Daoy (cell line): ENCODE data around the gene S100PBP. TPM values are rescaled to one million over a fixed set of nuclear protein-coding genes. Genes with fewer than 3 reads are reported as not detected.

Experiments used
- DNase-seq: peaks from one replicate; pipeline ENCODE4 v3.0.0-alpha.2; 2015; ENCODE audit warnings: low read depth
- total RNA-seq: library from RNA; depleted of rRNA; stranded (reverse); fragments of >200 nt; shearing (Covaris generic); gene quantifications from 2 replicates; pipeline ENCODE4 v1.2.3, GENCODE V29; 2014; rRNA removed

S100PBP gene
- 34.9 and 59.5 TPM in 2 replicates for total RNA-seq

- DNase-seq, result peak; percentile 100
These were observed at the start of gene S100PBP, which contains the start of gene YARS1 for GRCh38 chr1:32817159-32817814. Gene S100PBP, plus strand, starts transcription at chr1:32817653. Its CDS starts 8,447 bp downstream, at chr1:32826100. Gene YARS1, minus strand, starts transcription at chr1:32817358. Its CDS starts 114 bp downstream, at chr1:32817244.

GRCh38 chr1:32768110-32768850 lies 49.2 kb upstream of the S100PBP start:
- no peak for DNase-seq

GRCh38 chr1:32769524-32770220 lies 47.8 kb upstream of the S100PBP start:
- peak; percentile 82 for DNase-seq

GRCh38 chr1:32770221-32770731 lies 47.2 kb upstream of the S100PBP start:
- no peak for DNase-seq

GRCh38 chr1:32770741-32771548 lies 46.5 kb upstream of the S100PBP start:
- no peak for DNase-seq

GRCh38 chr1:32771561-32772280 lies 45.7 kb upstream of the S100PBP start:
- DNase-seq, result no peak

GRCh38 chr1:32772281-32773017 lies 45.0 kb upstream of the S100PBP start:
- DNase-seq, result no peak

GRCh38 chr1:32773018-32773763 lies 44.3 kb upstream of the S100PBP start:
- peak; percentile 87 for DNase-seq

- no peak for DNase-seq
These were observed 43.5 kb upstream of the S100PBP start for GRCh38 chr1:32773764-32774463.

- DNase-seq, result no peak
These were observed 43.0 kb upstream of the S100PBP start for GRCh38 chr1:32774464-32774808.

- peak; percentile 97 for DNase-seq
These were observed 42.4 kb upstream of the S100PBP start for GRCh38 chr1:32774950-32775634.

GRCh38 chr1:32775640-32776337 lies 41.7 kb upstream of the S100PBP start:
- DNase-seq, result peak; percentile 70

GRCh38 chr1:32779242-32779641 lies 38.2 kb upstream of the S100PBP start:
- DNase-seq, result no peak

- no peak for DNase-seq
These were observed 37.4 kb upstream of the S100PBP start for GRCh38 chr1:32780005-32780404.

- no peak for DNase-seq
These were observed 36.7 kb upstream of the S100PBP start for GRCh38 chr1:32780628-32781234.

GRCh38 chr1:32782086-32782485 lies 35.4 kb upstream of the S100PBP start:
- peak; percentile 84 for DNase-seq

GRCh38 chr1:32783851-32784250 lies 33.6 kb upstream of the S100PBP start:
- DNase-seq, result no peak
